DMS 273 (cell line): ENCODE measurements around the gene CAMKK2.
A peak's percentile ranks its signal among the peaks of the same experiment; 100 is the strongest.
"Not testable (repeated sequence)": the region's sequence is repeated elsewhere in the genome, so short reads cannot be mapped to it uniquely, and the experiment has no call there.

Source experiments
- DNase-seq: peaks from one replicate; lab custom pipeline; 2025; ENCODE audit not compliant: unreplicated experiment; lab: John Stamatoyannopoulos, UW

Gene CAMKK2

DNA sequence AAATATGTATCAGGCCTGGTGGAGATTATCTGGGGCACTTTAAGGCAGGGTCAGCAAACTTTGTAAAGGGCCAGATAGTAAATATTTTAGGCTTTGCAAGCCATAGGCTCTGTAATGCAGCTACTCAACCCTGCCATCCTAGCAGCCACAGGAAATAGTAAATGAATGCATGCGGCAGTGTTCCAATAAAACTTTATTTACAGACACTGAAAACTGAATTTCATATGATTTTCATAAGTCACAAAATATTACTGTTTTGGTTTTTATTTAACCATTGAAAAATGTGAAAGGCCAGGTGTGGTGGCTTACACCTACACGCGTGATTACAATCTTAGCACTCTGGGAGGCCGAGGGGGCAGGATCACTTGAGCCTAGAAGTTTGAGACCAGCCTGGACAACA, 3.2 kb upstream of the CAMKK2 start:
- DNase-seq: no peak

DNA sequence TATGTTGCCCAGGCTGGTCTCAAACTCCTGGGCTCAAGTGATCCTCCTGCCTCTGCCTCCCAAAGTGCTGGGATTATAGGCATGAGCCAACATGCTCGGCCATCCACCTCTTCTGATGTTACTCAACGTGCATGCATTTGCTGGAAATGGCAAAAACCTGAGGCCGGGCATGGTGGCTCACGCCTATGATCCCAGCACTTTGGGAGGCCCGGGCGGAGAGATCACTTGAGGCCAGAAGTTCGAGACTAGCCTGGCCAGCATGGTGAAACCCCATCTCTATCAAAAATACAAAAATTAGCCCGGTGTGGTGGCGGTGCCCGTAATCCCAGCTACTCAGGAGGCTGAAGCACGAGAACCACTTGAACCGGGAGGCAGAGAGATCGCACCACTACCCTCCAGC, 1.9 kb upstream of the CAMKK2 start:
- not testable (repeated sequence) for DNase-seq

DNA sequence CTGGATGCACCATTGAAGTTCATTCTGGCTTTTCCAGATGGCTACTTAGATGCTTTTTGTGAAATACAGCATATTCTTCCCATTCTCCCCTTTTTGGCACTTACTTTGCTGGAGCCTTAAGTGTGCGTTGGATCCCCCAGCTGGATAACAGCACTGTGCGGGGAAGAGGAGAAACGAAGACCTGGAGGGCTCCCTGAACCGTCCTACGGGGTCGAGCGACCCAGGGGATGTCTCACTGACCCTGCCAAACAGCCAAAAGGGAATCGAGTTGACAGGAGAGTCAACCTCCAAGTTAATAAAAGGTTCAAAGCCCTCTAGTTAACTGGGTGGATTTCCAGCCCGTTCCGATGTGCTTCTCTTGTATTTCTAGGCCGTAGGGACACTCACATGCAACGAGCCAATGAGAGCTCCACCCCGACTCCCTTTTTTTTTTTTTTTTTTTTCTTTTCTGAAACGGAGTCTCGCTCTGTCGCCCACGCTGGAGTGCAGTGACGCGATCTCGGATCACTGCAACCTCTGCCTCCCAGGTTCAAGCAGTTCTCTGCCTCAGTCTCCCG, 1.0 kb upstream of the CAMKK2 start:
- DNase-seq: peak; percentile 48

DNA sequence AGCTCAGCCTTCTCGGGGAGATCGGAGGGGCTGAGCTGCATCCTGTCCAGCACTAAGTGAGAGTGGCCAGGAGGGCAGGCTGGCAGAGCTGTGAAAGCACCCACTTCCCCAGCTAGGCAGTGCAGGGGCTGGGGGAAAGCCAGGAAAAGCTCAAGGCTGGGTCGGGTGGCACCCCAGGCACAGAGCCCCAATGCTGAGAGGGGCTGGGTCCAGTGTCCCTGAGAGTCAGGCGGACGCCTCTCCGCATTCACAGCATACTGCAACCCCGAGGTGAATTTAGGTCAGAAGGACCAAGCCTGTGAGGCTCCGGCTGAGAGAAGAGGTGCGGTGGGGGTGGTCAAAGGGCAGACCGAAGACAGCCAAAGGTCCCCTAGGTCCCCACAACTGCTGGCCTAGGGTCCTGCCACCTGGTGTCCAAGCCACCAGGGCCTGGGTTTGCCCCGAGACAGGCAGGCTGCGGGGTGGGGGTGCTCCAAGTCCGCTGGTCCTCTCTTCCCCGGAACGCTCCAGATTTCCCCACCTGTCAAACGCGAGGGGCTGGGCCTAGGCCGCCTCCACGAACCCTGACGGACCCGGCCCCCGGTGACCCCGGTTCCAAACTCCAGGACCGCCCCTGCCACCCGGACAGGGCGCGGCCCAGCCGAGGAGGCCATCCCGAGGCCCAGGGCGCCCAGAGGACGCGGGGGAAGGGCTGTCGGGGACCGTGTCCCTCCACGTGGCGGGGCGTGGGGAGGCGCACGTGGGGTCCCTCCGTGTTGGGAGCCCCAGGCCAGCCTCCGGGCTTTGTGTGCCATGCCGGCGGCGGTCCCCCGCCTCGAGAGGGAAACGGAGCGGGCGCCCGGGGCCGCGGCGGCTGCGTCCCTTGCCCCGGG, 527 bp downstream of the CAMKK2 start:
- peak; percentile 58 for DNase-seq

DNA sequence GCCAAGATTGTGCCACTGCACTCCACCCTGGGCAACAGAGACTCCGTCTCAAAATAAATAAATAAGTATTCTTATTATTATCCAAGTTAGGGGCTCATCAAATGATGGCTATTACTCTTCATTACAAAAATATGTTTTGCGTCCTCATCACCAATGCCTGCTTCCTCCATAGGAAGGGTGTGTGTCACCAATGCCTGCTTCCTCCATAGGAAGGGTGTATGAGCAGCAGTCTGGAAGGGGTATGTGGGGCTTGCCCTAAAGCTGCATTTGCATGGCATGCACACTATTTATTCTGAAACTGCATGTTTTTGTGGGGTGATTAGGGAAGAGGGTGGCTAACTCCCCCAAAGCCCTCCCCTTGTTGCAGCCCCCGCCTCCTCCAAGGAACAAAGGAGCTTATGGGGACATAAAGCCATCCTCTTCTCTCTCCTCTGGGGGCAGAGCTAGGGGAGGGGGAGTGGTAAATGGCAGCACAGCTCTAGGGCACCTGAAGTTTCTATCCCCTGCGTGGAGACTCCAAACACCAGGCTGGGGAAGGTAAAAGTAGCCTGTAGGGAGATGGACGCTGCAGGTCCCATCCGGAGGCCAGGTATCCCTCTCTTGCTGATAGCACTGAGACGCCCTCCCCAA, 1.3 kb downstream of the CAMKK2 start:
- peak; percentile 37 for DNase-seq

DNA sequence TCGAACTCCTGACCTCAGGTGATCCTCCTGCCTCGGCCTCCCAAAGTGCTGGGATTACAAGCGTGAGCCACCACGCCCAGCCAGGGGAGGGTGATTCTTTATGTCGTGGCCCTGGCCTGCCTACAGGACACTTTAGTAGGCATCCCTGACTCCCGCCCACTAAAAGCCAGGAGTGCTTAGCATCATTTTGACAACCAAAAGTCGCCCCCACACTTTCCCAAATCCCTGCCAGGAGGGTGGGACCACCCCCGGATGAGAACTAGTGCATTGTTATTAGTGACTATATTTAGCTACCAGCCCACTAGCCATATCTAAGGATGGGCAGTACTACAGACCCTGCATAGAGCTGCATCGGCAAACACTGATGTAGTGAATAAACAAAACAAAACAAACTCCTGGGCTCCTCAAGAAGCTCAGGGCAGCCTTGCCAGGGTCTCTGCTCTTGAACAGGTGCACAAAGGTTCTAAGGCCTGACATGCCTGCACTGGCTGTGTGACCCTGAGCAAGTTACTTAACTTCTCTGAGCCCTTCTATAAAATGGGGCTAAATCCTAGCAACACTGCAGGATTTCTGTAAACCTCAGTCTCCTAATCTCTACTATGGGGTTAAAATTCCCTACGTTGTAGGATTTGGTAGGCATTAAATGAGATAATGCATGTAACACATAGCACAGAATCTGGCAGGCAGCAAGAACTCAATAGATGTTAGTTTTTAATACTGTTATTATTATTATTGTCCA, 2.2 kb downstream of the CAMKK2 start:
- no peak for DNase-seq

DNA sequence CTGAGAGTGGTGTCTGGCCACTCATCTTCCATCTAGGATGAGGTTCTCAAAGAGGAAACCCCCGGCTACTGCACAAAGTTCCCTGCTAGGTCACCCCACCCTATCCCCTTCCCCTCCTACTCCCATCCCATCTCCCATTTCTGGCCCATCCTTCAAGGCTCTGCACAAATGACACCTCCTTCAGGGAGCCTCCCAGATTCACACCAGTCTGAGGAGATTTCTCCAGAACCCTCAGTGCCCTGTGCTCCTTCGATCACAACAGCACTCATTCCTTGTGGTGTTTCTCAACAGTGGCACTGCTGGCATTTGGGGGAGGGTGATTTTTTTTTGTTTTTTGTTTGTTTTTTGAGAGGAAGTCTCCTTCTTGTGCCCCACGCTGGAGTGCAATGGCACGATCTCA, 2.9 kb downstream of the CAMKK2 start:
- no peak for DNase-seq

DNA sequence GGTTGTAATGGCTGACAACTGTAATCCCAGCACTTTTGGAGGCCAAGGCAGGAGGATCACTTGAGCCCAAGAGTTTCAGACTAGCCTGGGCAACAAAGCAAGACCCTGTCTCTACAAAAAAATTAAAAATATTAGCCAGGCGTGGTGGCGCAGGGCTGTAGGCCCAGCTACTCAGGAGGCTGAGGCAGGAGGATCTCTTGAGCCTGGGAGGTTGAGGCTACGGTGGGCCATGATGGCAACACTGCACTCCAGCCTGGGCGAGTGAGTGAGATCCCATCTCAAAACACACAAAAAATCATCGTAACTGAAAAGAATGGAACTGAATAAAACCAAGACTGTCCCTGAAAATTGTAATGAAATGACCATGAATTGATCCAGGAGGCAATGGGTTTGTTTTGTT, 6.1 kb downstream of the CAMKK2 start:
- DNase-seq: no peak

DNA sequence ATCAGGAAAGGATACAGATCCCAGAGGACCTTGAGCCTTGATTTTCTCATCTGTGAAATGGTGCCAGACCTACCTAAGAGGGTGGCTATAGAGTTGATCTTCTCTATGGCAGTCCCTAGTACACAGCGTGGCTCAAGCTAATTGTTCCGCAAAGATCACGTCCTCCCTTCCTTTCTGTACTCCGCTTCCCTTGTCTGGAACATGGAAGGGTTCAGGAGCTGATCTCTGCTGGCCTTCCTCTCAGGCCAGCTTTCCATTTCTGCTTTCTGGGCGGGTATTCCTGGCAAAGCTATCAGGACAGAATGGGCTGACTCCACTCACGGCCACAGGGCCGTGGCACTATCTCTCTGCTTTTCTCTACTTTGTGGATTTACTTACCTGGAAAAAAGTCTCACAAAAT, 6.5 kb downstream of the CAMKK2 start:
- DNase-seq: no peak

DNA sequence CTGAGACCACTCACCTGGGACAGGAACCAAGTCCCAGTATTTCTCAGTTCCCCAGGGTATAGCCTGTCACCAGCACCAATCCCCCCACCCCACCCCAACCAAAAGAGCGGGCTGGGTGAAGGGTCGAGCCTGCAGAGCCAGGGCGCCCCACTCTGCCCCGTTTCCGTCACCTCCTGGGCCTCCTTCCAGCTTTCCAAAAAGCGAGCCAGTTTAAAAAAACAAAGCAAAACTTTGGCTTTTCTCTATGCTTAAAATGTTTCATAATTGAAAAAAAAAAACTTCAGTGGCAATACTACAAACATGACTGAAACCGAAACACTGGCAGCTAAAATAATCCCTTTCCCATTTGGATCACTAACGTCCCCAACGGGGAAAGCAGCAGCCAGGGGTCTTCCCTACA, 7.5 kb downstream of the CAMKK2 start:
- DNase-seq: no peak

DNA sequence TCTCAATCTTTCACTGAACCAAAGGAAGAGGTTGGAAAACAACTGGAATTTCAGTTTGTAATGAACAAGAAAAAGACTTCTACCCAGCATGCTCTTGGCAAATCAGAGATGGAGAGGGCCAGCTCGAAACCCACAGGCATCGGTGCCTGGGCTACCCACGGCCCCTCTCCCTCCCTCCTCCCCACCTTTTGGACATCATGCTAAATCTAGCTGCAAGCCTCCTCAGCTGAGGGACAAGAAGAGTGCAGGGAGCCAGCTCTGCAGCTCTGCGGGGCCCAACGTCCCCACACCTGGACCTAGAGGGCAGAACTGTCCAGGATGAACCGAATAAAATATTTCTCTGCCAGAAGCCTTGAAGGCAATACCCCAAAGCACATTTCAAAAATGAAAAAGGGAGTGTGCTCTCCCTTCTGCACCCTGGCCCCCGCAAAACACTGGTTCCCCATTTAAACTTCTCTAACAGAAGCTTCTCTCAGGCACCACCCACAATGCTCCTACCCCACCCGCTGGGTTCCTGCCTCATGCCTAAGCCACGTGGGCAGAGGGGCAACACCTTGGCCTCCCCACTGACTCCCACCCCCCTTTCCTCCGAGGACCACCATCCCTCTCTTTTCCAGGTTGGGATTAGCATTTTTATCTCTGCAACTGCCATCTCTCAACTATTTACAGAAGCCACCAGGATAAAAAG, 8.2 kb downstream of the CAMKK2 start:
- DNase-seq: no peak

DNA sequence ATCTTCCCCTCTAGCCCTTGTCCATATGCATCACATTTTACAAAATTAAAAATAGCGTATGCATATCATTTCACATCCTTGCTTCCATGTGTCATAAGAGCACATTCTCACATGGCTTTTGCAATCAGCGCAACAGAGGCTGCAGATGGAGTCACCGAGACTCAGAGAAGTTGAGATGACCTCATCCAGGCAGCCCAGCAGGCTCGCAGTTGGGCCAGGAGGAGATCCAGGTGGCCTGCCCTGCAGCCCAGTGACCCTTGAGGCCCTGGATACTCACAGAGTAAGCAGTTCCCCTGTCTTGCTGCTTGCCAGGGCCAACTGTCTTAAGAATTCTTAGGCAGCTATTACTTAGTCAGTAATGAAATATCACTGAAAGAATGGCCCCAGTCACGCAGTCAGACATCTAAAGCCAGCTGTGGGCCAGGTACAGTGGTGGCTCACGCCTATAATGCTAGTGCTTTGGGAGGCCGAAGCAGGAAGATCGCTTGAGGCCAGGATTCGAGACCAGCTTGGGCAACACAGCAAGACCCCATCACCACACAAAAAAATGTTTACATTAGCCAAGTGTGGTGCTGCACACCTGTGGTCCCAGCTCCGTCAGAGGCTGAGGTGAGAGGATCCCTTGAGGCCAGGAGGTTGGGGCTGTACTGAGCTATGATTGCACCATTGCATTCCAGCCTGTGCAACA, 9.1 kb downstream of the CAMKK2 start:
- no peak for DNase-seq

DNA sequence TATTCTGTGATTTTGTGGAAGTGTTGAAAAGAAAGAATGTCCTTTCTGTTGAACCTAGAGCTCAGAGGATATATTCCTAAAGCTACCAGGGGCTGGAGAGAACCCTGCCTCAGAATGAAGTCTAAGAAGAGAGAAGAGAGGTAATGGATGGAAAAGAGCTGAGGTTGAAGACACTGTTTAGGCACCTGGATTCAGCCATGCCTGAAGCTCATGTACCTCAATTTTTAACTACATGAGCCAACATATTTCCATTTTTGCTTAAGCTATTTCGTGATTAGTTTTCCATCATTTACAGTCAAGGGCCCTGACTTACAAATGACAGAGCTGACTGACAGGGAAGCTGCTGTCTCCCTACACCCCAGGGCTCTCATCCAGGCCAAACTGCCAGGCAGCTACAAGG, 10.7 kb downstream of the CAMKK2 start:
- DNase-seq: no peak

DNA sequence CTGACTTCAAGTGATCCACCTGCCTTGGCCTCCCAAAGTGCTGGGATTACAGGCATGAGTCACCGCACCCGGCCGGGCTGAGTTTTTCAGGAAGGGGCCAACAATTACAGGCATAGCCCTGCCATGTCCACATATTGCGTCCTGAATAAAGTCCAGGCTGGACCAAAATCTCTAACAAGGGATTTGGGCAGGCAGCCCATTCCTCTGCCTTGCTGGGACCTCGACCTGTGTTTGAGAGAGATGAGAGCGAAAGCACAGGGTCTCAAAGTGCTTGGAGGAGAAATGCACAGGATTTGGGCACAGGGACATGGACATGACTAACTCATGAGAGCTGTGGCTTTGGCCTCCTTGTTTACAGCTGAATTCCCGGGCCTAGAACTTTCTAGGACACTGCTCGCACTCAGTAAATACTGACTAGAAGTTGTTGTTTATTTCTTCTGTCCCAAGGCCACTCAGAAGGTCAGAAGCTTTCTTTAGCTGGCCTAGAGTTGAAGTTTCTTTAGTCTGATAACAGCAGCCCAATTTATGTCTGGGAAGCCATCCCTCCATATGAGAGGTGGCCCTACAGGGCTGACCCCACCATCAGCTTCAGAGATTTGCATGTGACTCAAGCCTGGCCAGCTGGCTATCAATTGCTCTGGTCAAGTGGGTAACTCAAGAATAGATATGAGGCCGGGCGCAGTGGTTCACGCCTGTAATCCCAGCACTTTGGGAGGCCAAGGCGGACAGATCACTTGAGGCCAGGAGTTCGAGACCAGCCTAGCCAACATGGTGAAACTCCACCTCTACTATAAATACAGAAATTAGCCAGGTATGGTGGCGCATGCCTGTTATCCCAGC, 11.7 kb downstream of the CAMKK2 start:
- no peak for DNase-seq

DNA sequence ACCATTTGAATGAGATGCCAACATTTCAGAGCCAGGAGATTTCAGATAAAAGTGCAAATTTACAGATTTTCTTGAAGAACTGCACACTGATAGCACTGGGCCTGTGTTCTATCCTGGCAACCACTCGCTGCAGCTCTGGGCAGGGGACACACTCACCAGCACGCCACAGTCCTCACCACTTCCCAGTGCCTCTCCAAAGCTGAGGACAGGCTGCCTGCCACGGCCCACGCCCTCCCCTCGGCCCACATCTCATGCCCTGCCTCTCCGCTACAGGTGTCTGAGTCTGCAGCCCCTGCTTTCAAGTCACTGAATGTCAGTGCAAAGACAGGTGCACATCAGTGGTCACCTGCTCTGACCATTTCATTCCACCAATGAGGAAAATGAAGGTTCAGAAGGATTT, 12.7 kb downstream of the CAMKK2 start:
- DNase-seq: no peak

DNA sequence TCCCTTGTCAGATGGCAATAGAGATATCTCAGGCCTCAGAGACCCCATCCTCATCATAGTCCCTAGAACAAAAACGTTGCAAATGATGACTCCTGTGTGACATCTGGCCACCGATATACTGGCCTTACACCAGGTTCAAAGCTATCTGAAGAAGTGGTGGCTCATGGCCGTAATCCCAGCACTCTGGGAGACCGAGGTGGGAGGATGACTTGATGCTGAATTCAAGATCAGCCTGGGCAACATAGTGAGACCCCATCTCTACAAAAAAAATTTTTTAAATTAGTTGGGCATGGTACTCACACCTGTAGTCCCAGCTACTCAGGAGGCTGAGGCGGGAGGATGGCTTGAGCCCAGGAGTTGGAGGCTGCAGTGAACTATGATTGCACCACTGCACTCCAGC, 13.1 kb downstream of the CAMKK2 start:
- DNase-seq: no peak

DNA sequence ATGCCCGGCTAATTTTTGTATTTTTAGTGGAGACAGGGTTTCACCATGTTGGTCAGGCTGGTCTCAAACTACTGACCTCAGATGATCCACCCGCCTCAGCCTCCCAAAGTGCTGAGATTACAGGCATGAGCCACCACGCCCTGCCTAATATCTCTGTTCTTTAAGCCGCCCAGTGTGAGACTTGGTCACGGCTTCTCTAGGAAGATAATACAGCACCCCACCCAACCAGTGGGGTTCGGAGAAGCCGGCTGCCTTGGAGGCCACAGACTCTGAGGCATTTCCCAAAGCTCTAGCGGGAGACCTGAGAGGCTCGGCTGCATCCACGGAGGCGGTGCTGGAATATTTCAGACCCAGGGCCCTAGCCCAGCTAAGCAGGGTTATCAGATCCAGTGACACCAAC, 13.6 kb downstream of the CAMKK2 start:
- DNase-seq: not testable (repeated sequence)

DNA sequence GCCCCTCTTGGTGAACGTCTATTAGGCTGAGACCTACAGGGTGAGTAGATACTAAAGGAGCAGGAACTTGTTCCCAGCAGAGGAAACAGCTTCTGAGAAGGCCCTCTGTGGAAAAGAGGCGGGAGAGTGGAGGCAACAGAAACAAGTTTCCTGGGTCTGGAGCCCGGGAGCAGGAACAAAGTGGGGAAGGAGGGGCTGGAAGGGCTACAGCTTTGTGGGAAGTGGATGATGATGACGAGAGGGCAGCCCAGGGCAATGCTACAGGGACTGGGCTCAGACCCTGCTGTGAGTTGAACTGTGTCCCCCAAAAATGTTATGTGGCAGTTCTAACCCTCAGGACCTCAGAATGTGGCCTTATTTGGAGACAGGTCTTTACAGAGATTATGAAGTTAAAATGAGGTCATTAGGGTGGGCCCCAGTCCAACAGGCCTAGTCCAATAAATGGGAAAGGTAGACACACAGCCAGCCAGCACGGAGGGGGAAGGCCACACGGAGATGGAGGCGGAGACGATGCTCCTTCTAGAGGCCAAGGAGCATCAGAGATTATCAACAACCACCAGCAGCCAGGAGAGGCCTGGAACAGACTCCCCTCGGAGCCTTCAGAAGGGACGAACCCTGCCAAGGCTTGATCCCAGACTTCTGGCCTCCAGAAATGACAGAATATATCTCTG, 14.3 kb downstream of the CAMKK2 start:
- DNase-seq: no peak

DNA sequence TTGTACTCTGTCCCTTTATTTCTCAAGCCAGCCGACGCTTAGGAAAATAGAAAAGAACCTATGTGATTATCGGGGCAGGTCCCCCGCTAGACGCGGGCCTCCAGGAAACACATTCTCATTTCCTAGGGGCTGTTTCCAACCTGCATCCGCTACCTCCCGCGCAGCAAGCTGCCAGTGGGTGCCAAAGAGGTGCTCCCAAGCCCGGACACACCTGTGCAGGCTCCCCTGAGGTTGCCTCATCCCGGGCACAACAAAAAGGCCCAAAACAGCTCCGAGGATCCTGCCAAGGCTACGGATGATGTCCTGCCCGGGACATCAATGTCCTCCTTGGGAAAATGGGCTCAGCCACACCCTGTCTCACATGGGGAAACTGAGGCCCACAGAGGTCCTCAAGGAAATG, 15.4 kb downstream of the CAMKK2 start:
- DNase-seq: not testable (repeated sequence)
